GM19035 (cell line): ENCODE measurements around the gene APP.
A peak's percentile ranks its signal among the peaks of the same experiment; 100 is the strongest.

ENCODE experiments used
- ATAC-seq: cut with Tn5 transposase; IDR thresholded peaks from one replicate; pipeline ENCODE4 v1.9.1; 2021; ENCODE audit not compliant: unreplicated experiment

APP gene

GRCh38 chr21:25983745-25984144 lies 186.8 kb downstream of the APP start:
- ATAC-seq: no peak

GRCh38 chr21:25980710-25981109 lies 189.9 kb downstream of the APP start:
- ATAC-seq: no peak

GRCh38 chr21:25979845-25980616 lies 190.5 kb downstream of the APP start:
- no peak for ATAC-seq

- ATAC-seq: no peak
Measured at GRCh38 chr21:25977068-25977611, 193.4 kb downstream of the APP start.

- ATAC-seq: no peak
Measured at GRCh38 chr21:25974964-25975363, 195.6 kb downstream of the APP start.

- ATAC-seq: no peak
Measured at GRCh38 chr21:25970254-25970930, 200.2 kb downstream of the APP start.

- ATAC-seq: peak; percentile 52
Measured at GRCh38 chr21:25967901-25968438, 202.6 kb downstream of the APP start.

- peak; percentile 99 for ATAC-seq
Measured at GRCh38 chr21:25967181-25967900, 203.2 kb downstream of the APP start.

- ATAC-seq: no peak
Measured at GRCh38 chr21:25965951-25966707, 204.4 kb downstream of the APP start.

- ATAC-seq: no peak
Measured at GRCh38 chr21:25964926-25965325, 205.6 kb downstream of the APP start.

GRCh38 chr21:25964015-25964414 lies 206.6 kb downstream of the APP start:
- ATAC-seq: no peak

- ATAC-seq: no peak
Measured at GRCh38 chr21:25963181-25963580, 207.4 kb downstream of the APP start.

GRCh38 chr21:25961042-25961441 lies 209.5 kb downstream of the APP start:
- ATAC-seq: no peak

- ATAC-seq: no peak
Measured at GRCh38 chr21:25960402-25960801, 210.2 kb downstream of the APP start.

- ATAC-seq: no peak
Measured at GRCh38 chr21:25959799-25960198, 210.8 kb downstream of the APP start.

- ATAC-seq: no peak
Measured at GRCh38 chr21:25956993-25957714, 213.4 kb downstream of the APP start.

- ATAC-seq: no peak
Measured at GRCh38 chr21:25955646-25956045, 214.9 kb downstream of the APP start.

- no peak for ATAC-seq
Measured at GRCh38 chr21:25953659-25954058, 216.9 kb downstream of the APP start.

GRCh38 chr21:25953196-25953595 lies 217.4 kb downstream of the APP start:
- no peak for ATAC-seq

GRCh38 chr21:25952306-25952705 lies 218.3 kb downstream of the APP start:
- no peak for ATAC-seq
